HepG2 (cell line): ENCODE results near the gene POLR3GL. TPM values are rescaled to one million over a fixed set of nuclear protein-coding genes. Genes with fewer than 3 reads are reported as not detected.

ENCODE experiments used
- BCL6 ChIP-seq: IDR thresholded peaks from 2 replicates; pipeline ENCODE4 v1.6.1; 2016; ENCODE audit warnings: missing genetic modification reagents, missing compliant biosample characterization
- FOXK1 ChIP-seq: sonication (generic); formaldehyde crosslinking; IDR thresholded peaks from 2 replicates; pipeline ENCODE4 v1.4.0; 2020; ENCODE audit warnings: low read depth, missing genetic modification reagents, borderline replicate concordance
- GATAD2A ChIP-seq: IDR thresholded peaks from 2 replicates; pipeline ENCODE4 v1.6.1; 2016
- NR1H2 ChIP-seq: sonication (generic); formaldehyde crosslinking; IDR thresholded peaks from 2 replicates; pipeline ENCODE4 v1.8.1; 2022; ENCODE audit warnings: low read depth, missing genetic modification reagents, borderline replicate concordance
- PAX8 ChIP-seq: sonication (generic); formaldehyde crosslinking; IDR thresholded peaks from 2 replicates; pipeline ENCODE4 v1.8.0; 2022; ENCODE audit warnings: mild to moderate bottlenecking, missing genetic modification reagents, borderline replicate concordance
- SNAPC2 ChIP-seq: sonication (generic); formaldehyde crosslinking; IDR thresholded peaks from 2 replicates; pipeline ENCODE4 v1.8.1; 2022; ENCODE audit warnings: mild to moderate bottlenecking, missing genetic modification reagents
- ZEB1 ChIP-seq: IDR thresholded peaks from 2 replicates; pipeline ENCODE4 v1.6.1; 2012; ENCODE audit warnings: mild to moderate bottlenecking, low read depth, inconsistent platforms; ENCODE audit not compliant: insufficient replicate concordance
- ZNF292 ChIP-seq: sonication (generic); formaldehyde crosslinking; IDR thresholded peaks from 2 replicates; pipeline ENCODE4 v1.8.1; 2022; ENCODE audit warnings: mild to moderate bottlenecking, low read depth, missing genetic modification reagents, borderline replicate concordance
- ZNF598 ChIP-seq: sonication (generic); formaldehyde crosslinking; IDR thresholded peaks from 2 replicates; pipeline ENCODE4 v1.5.1; 2020; ENCODE audit warnings: mild to moderate bottlenecking, missing genetic modification reagents, borderline replicate concordance
- ZNF674 ChIP-seq: sonication (generic); formaldehyde crosslinking; IDR thresholded peaks from 2 replicates; pipeline ENCODE4 v1.5.0; 2020; ENCODE audit warnings: low read depth, mild to moderate bottlenecking, missing genetic modification reagents
- polyA plus RNA-seq, 8 experiments: library from polyadenylated mRNA; depleted of rRNA in 3 of 8; stranded (reverse) in 7 of 8; unstranded in 1 of 8; fragments of >200 nt; fragmentation: Illumina TruSeq in 4 of 8; extraction: Trizol in 4 of 8; gene quantifications; 2 replicates each; pipeline versions ENCODE4 v1.2.1 to v1.2.3, GENCODE V29; 2011 to 2016; ENCODE audit warnings: low read depth in 4 of 8, missing spikeins in 1 of 8, mixed read lengths in 1 of 8; ENCODE audit not compliant: insufficient read depth in 1 of 8
- total RNA-seq, 5 experiments: library from RNA; depleted of rRNA; stranded (reverse); fragments of >200 nt; fragmentation: Illumina TruSeq; extraction: Trizol; gene quantifications; 2 replicates each; pipeline ENCODE4 v1.2.3, GENCODE V29; 2016; ENCODE audit warnings: low read depth in 1 of 5
- TF ChIP-seq, protein P1 (sequence below): sonication (generic); formaldehyde crosslinking; IDR thresholded peaks from 2 replicates; pipeline ENCODE4 v1.4.0; 2020; ENCODE audit warnings: missing genetic modification reagents
- TF ChIP-seq, protein P2 (sequence below): sonication (generic); formaldehyde crosslinking; IDR thresholded peaks from 2 replicates; pipeline ENCODE4 v1.5.0; 2020; ENCODE audit warnings: missing genetic modification reagents
- TF ChIP-seq, protein P3 (sequence below): sonication (generic); formaldehyde crosslinking; IDR thresholded peaks from 2 replicates; pipeline ENCODE4 v1.4.0; 2020; ENCODE audit warnings: missing genetic modification reagents
- TF ChIP-seq, protein P4 (sequence below), 2 experiments: sonication (generic) in 1 of 2; formaldehyde crosslinking in 1 of 2; IDR thresholded peaks; 2 replicates each; pipeline versions ENCODE4 v1.6.1 to v1.9.0; 2014 to 2022; ENCODE audit warnings: antibody characterized with exemption in 1 of 2, borderline replicate concordance in 1 of 2, inconsistent platforms in 1 of 2, low read depth in 1 of 2, missing genetic modification reagents in 1 of 2

Gene POLR3GL
- total and polyA plus RNA-seq, 2 of the 13 experiments (the other 11 are each of a cell fraction or from before 2014, with no cell fraction given) = 11.5 to 12.4 TPM

DNA sequence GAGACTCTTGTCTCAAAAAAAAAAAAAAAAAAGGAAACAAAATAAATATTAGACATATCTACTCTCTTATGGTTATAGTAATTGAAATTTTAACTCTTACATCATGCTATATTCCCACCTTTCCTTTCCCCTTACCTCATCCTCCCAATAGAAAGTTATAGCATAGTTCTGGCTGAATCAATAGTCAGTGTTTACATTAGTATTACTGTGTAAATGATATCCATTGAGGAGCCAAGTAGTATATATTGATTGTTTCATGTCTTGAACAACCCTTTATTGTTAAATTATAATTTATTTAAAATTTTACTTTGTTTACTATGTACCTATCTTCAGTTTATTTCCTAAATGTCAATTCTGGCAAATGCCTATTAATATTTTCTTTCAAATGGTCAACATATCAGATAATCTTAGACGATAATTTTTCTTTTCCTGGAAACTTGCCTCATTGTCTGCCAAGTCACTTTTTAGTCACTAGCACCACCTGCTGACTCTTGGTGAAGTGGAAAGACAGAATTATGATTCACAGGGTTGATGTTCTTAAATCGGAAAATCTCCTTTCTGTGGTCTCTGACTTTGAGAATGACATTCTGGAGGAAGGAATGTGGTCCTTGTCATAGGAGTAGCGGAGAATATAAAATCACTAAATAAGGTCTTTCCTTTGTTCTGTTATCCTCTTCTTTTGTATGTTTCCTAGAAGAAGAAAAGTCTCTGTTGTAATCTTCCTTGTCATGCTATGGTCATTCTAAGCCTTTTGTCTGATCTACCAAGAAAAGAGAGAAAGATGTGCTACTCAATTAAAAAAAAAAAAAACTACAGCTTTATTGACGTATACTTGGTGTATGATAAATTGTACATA lies 48.4 kb downstream of the POLR3GL start (continued):
- TF ChIP-seq, protein P1, sequence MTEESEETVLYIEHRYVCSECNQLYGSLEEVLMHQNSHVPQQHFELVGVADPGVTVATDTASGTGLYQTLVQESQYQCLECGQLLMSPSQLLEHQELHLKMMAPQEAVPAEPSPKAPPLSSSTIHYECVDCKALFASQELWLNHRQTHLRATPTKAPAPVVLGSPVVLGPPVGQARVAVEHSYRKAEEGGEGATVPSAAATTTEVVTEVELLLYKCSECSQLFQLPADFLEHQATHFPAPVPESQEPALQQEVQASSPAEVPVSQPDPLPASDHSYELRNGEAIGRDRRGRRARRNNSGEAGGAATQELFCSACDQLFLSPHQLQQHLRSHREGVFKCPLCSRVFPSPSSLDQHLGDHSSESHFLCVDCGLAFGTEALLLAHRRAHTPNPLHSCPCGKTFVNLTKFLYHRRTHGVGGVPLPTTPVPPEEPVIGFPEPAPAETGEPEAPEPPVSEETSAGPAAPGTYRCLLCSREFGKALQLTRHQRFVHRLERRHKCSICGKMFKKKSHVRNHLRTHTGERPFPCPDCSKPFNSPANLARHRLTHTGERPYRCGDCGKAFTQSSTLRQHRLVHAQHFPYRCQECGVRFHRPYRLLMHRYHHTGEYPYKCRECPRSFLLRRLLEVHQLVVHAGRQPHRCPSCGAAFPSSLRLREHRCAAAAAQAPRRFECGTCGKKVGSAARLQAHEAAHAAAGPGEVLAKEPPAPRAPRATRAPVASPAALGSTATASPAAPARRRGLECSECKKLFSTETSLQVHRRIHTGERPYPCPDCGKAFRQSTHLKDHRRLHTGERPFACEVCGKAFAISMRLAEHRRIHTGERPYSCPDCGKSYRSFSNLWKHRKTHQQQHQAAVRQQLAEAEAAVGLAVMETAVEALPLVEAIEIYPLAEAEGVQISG (CRISPR knock-in tag) = no peak
- TF ChIP-seq ZEB1 (no peak), ZNF598 (CRISPR knock-in tag) (no peak), PAX8 (CRISPR knock-in tag) (no peak), BCL6 (CRISPR knock-in tag) (0 out of 2 replicates have a peak, but pooled peaks have one; percentile 56), ZNF674 (CRISPR knock-in tag) (no peak), SNAPC2 (CRISPR knock-in tag) (no peak), NR1H2 (no peak), GATAD2A (peak; percentile 76), ZNF292 (CRISPR knock-in tag) (no peak), FOXK1 (CRISPR knock-in tag) (no peak)
- TF ChIP-seq, protein P2, sequence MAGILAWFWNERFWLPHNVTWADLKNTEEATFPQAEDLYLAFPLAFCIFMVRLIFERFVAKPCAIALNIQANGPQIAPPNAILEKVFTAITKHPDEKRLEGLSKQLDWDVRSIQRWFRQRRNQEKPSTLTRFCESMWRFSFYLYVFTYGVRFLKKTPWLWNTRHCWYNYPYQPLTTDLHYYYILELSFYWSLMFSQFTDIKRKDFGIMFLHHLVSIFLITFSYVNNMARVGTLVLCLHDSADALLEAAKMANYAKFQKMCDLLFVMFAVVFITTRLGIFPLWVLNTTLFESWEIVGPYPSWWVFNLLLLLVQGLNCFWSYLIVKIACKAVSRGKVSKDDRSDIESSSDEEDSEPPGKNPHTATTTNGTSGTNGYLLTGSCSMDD (CRISPR knock-in tag) = no peak
- TF ChIP-seq, protein P3, sequence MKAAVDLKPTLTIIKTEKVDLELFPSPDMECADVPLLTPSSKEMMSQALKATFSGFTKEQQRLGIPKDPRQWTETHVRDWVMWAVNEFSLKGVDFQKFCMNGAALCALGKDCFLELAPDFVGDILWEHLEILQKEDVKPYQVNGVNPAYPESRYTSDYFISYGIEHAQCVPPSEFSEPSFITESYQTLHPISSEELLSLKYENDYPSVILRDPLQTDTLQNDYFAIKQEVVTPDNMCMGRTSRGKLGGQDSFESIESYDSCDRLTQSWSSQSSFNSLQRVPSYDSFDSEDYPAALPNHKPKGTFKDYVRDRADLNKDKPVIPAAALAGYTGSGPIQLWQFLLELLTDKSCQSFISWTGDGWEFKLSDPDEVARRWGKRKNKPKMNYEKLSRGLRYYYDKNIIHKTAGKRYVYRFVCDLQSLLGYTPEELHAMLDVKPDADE (CRISPR knock-in tag) = no peak
- TF ChIP-seq, protein P4, sequence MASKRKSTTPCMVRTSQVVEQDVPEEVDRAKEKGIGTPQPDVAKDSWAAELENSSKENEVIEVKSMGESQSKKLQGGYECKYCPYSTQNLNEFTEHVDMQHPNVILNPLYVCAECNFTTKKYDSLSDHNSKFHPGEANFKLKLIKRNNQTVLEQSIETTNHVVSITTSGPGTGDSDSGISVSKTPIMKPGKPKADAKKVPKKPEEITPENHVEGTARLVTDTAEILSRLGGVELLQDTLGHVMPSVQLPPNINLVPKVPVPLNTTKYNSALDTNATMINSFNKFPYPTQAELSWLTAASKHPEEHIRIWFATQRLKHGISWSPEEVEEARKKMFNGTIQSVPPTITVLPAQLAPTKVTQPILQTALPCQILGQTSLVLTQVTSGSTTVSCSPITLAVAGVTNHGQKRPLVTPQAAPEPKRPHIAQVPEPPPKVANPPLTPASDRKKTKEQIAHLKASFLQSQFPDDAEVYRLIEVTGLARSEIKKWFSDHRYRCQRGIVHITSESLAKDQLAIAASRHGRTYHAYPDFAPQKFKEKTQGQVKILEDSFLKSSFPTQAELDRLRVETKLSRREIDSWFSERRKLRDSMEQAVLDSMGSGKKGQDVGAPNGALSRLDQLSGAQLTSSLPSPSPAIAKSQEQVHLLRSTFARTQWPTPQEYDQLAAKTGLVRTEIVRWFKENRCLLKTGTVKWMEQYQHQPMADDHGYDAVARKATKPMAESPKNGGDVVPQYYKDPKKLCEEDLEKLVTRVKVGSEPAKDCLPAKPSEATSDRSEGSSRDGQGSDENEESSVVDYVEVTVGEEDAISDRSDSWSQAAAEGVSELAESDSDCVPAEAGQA (IDR thresholded peaks at IDR 0.05; ENCODE audit: low read depth) = no peak
- TF ChIP-seq, protein P4 (CRISPR knock-in tag; IDR thresholded peaks at IDR 0.05; ENCODE audit: borderline replicate concordance) = no peak
